ENCODE results near the gene UBE2D1.

UBE2D1 gene

DNA sequence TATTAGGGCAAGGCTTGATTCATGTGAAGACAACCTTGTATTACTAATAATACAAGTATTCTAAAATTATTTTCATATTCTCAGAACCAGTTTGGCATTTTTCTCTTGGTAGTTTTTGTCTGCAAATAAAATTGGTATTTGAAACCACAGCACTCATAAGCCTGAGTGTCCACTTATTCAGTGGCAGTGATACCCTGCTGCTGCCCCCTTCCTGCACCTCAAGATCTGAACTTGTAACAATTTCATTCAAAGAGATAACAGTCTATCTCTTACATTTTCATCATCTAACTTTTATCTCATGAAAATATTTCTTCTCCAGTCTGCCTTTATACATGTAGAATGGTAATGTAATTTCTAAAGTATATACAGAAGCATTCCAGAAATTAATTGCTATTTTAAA, 59.7 kb downstream of the UBE2D1 start:
- H3K27me3 ChIP-seq (ENCODE audit: insufficient read depth, insufficient read length), result no peaks in the 10 kb centered on the region
- no peaks in the 10 kb centered on the region for H3K9me3 ChIP-seq (ENCODE audit: insufficient read depth, low read length)
- H3K9ac ChIP-seq (ENCODE audit: insufficient read length, low read depth), result no peak overlapping the region
- TF ChIP-seq SUZ12 (IDR thresholded peaks at IDR 0.05; ENCODE audit: extremely low read depth, insufficient read depth, insufficient read length), result no peak
- no peak overlapping the region for H3K4me3 ChIP-seq (ENCODE audit: insufficient read length, low read depth)
- H3K36me3 ChIP-seq (ENCODE audit: insufficient read depth, insufficient read length, low read length), result peaks cover 75% of the 10 kb centered on the region
- no peaks in the 10 kb centered on the region for H3K4me1 ChIP-seq (ENCODE audit: insufficient read depth, insufficient read length)
- DNase-seq (ENCODE audit: low read depth, low spot score), result no peak

DNA sequence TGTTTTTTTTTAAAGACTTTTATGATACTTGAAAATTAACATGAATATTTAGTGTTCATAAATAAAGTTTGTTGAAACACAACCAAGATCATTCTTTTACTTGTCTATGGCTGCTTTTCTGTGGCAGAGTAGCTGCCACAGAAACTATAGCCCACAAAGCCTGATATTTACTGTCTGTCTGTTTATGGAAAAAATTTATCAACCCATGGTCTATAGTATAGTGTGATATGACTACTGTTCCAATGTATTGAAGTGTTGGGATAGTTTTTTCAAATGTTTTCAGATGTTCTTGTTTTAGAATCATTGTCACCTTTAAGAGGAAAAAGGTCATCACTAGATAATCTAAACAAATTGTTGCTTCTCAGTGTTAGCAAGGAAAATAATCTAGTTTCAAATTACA, 61.3 kb downstream of the UBE2D1 start:
- Histone ChIP-seq H3K36me3 (ENCODE audit: insufficient read depth, insufficient read length, low read length) (peaks cover 60% of the 10 kb centered on the region), H3K27me3 (ENCODE audit: insufficient read depth, insufficient read length) (no peaks in the 10 kb centered on the region), H3K9me3 (ENCODE audit: insufficient read depth, low read length) (no peaks in the 10 kb centered on the region), H3K4me1 (ENCODE audit: insufficient read depth, insufficient read length) (no peaks in the 10 kb centered on the region), H3K9ac (ENCODE audit: insufficient read length, low read depth) (no peak overlapping the region), H3K4me3 (ENCODE audit: insufficient read length, low read depth) (no peak overlapping the region)
- DNase-seq (ENCODE audit: low read depth, low spot score), result no peak
- no peak for TF ChIP-seq ZNF274 (IDR thresholded peaks at IDR 0.05; ENCODE audit: low read depth, low read length)
- TF ChIP-seq YY1 (IDR thresholded peaks at IDR 0.05; ENCODE audit: insufficient read depth, insufficient read length), result no peak
- no peak for TF ChIP-seq SUZ12 (IDR thresholded peaks at IDR 0.05; ENCODE audit: extremely low read depth, insufficient read depth, insufficient read length)

DNA sequence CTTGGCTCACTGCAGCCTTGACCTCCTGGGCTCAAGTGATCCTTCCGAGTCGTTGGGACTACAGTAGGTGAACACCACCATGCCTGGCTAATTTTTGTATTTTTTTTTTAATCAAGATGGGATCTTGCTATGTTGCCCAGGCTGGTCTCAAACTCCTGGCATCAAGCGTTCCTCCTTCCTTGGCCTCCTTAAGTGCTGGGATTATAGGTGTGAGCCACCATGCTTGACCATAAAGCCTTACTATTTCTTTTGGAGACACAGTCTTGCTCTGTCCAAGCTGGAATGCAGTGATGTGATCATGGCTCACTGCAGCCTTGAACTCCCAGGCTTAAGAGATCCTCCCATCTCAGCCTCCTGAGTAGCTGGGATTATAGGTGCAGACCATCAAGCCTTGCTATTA, 63.0 kb downstream of the UBE2D1 start:
- H3K9me3 ChIP-seq (ENCODE audit: insufficient read depth, low read length), result no peaks in the 10 kb centered on the region
- peaks cover 52% of the 10 kb centered on the region for H3K36me3 ChIP-seq (ENCODE audit: insufficient read depth, insufficient read length, low read length)
- H3K9ac ChIP-seq (ENCODE audit: insufficient read length, low read depth), result no peak overlapping the region
- no peaks in the 10 kb centered on the region for H3K27me3 ChIP-seq (ENCODE audit: insufficient read depth, insufficient read length)
- H3K4me3 ChIP-seq (ENCODE audit: insufficient read length, low read depth), result no peak overlapping the region
- TF ChIP-seq SUZ12 (IDR thresholded peaks at IDR 0.05; ENCODE audit: extremely low read depth, insufficient read depth, insufficient read length), result no peak
- TF ChIP-seq YY1 (IDR thresholded peaks at IDR 0.05; ENCODE audit: insufficient read depth, insufficient read length), result no peak
- TF ChIP-seq ZNF274 (IDR thresholded peaks at IDR 0.05; ENCODE audit: low read depth, low read length), result no peak
- no peaks in the 10 kb centered on the region for H3K4me1 ChIP-seq (ENCODE audit: insufficient read depth, insufficient read length)
- DNase-seq (ENCODE audit: low read depth, low spot score), result no peak

DNA sequence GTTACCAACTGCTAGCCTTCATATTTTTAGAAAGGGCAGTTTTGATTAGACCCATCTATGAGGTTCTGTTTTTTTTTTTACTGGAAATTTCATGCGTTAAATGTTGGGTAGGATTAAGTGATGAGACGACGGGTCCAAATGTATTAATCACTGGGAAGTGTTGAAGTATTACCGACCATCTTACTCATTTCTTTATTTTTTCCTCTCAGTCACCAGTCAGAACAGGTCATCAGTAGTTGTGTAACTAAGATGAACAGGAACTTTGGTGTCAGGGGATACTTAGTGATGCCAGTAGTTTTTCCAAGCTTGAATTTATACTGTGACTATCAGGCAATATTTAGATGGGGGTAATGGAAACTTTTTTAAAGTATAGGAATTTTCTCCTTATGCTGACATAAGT, 64.6 kb downstream of the UBE2D1 start:
- DNase-seq (ENCODE audit: low read depth, low spot score), result no peak
- Histone ChIP-seq H3K27me3 (ENCODE audit: insufficient read depth, insufficient read length) (no peaks in the 10 kb centered on the region), H3K36me3 (ENCODE audit: insufficient read depth, insufficient read length, low read length) (peaks cover 39% of the 10 kb centered on the region), H3K4me3 (ENCODE audit: insufficient read length, low read depth) (no peak overlapping the region), H3K4me1 (ENCODE audit: insufficient read depth, insufficient read length) (no peaks in the 10 kb centered on the region), H3K9me3 (ENCODE audit: insufficient read depth, low read length) (no peaks in the 10 kb centered on the region), H3K9ac (ENCODE audit: insufficient read length, low read depth) (no peak overlapping the region)
- no peak for TF ChIP-seq ZNF274 (IDR thresholded peaks at IDR 0.05; ENCODE audit: low read depth, low read length)
- no peak for TF ChIP-seq SUZ12 (IDR thresholded peaks at IDR 0.05; ENCODE audit: extremely low read depth, insufficient read depth, insufficient read length)
- TF ChIP-seq YY1 (IDR thresholded peaks at IDR 0.05; ENCODE audit: insufficient read depth, insufficient read length), result no peak

DNA sequence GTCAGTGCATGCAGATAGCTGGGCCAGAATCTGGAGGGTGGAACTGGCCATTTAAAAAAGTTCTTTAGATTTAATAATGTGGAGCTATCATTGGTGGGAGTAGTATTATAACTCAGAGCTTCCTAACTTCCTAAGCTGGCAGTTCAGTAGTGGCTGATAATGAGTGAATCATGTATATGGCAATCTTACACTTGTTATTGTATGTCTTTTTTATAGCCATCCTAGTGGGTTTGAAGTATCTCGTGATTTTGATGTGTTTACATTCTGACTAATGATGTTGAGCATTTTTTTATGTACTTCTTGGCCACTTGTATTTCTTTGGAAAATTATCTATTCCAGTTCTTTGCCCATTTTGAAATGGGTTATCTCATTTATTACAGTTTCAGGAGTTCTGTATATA, 65.8 kb downstream of the UBE2D1 start:
- Histone ChIP-seq H3K4me3 (ENCODE audit: insufficient read length, low read depth) (no peak overlapping the region), H3K9ac (ENCODE audit: insufficient read length, low read depth) (no peak overlapping the region), H3K27me3 (ENCODE audit: insufficient read depth, insufficient read length) (no peaks in the 10 kb centered on the region), H3K36me3 (ENCODE audit: insufficient read depth, insufficient read length, low read length) (peaks cover 27% of the 10 kb centered on the region), H3K4me1 (ENCODE audit: insufficient read depth, insufficient read length) (no peaks in the 10 kb centered on the region), H3K9me3 (ENCODE audit: insufficient read depth, low read length) (no peaks in the 10 kb centered on the region)
- TF ChIP-seq SUZ12 (IDR thresholded peaks at IDR 0.05; ENCODE audit: extremely low read depth, insufficient read depth, insufficient read length), result no peak
- no peak for TF ChIP-seq YY1 (IDR thresholded peaks at IDR 0.05; ENCODE audit: insufficient read depth, insufficient read length)
- no peak for TF ChIP-seq ZNF274 (IDR thresholded peaks at IDR 0.05; ENCODE audit: low read depth, low read length)
- DNase-seq (ENCODE audit: low read depth, low spot score), result no peak

DNA sequence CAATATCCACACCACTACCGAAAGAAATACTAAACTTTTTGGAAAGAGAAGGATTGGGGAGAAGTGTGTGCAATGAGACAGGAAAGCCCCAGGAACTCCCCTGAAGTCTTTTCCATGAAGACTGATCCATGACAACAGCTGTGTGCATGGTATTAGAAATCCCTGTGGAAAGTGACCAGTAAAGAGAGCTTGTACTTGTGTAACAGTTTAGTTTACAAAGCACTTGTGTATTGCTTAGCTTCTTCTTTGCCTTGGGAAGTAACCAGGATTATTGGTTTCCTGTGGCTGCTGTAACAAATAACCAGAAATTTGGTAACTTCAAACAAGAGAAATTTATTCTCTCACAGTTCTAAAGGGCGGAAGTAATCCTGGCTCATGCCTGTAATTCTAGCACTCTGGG, 69.2 kb downstream of the UBE2D1 start:
- Histone ChIP-seq H3K4me3 (ENCODE audit: insufficient read length, low read depth) (no peak overlapping the region), H3K36me3 (ENCODE audit: insufficient read depth, insufficient read length, low read length) (no peaks in the 10 kb centered on the region), H3K9me3 (ENCODE audit: insufficient read depth, low read length) (no peaks in the 10 kb centered on the region), H3K27me3 (ENCODE audit: insufficient read depth, insufficient read length) (no peaks in the 10 kb centered on the region), H3K9ac (ENCODE audit: insufficient read length, low read depth) (no peak overlapping the region), H3K4me1 (ENCODE audit: insufficient read depth, insufficient read length) (no peaks in the 10 kb centered on the region)
- TF ChIP-seq SUZ12 (IDR thresholded peaks at IDR 0.05; ENCODE audit: extremely low read depth, insufficient read depth, insufficient read length) (no peak), YY1 (IDR thresholded peaks at IDR 0.05; ENCODE audit: insufficient read depth, insufficient read length) (no peak), ZNF274 (IDR thresholded peaks at IDR 0.05; ENCODE audit: low read depth, low read length) (no peak)
- no peak for DNase-seq (ENCODE audit: low read depth, low spot score)

DNA sequence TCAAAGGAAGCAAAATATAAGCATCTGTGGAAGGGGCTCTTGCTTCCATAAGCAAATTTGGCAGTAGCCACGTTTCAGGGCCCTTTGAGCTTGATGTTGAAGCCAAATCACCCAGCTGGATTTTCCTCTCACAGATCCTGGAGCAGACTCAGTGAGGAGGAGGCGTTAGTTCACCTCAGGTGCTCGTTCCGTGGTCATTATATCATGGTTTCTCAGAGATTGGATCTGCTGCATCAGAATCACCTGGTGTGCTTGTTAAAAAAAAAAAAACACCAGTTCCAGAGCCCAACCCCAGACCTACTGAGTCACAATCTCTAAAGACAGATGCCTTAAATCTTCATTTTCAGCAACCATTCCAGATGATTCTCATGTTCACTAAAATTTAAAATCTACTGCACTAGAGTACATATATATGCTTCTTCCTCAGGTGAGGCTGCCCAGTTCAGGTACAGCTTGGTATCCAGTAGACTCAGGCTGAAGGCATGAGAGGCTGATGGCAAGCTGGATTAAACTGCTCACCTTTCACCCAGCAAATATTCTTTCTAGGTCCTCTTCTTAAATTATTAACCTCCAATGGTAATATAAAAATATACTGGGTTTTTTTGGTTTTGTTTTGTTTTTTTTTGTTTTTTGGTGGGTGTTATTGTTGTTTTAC, 75.3 kb downstream of the UBE2D1 start:
- no peaks in the 10 kb centered on the region for H3K4me1 ChIP-seq (ENCODE audit: insufficient read depth, insufficient read length)
- H3K9ac ChIP-seq (ENCODE audit: insufficient read length, low read depth), result no peak overlapping the region
- H3K36me3 ChIP-seq (ENCODE audit: insufficient read depth, insufficient read length, low read length), result no peaks in the 10 kb centered on the region
- H3K4me3 ChIP-seq (ENCODE audit: insufficient read length, low read depth), result no peak overlapping the region
- no peak for TF ChIP-seq YY1 (IDR thresholded peaks at IDR 0.05; ENCODE audit: insufficient read depth, insufficient read length)
- TF ChIP-seq SUZ12 (IDR thresholded peaks at IDR 0.05; ENCODE audit: extremely low read depth, insufficient read depth, insufficient read length), result no peak
- no peak for TF ChIP-seq ZNF274 (IDR thresholded peaks at IDR 0.05; ENCODE audit: low read depth, low read length)
- DNase-seq (ENCODE audit: low read depth, low spot score), result no peak
- H3K27me3 ChIP-seq (ENCODE audit: insufficient read depth, insufficient read length), result no peaks in the 10 kb centered on the region
- H3K9me3 ChIP-seq (ENCODE audit: insufficient read depth, low read length), result no peaks in the 10 kb centered on the region

Measured in NT2/D1 (cell line).